Measurements from ENCODE around the gene KIAA1217. TPM values are rescaled to one million over a fixed set of nuclear protein-coding genes. Genes with fewer than 3 reads are reported as not detected.

The KIAA1217 gene
- total and polyA plus RNA-seq, 2 of the 8 experiments (the other 6 are each of a cell fraction or from before 2014, with no cell fraction given), result 4.5 to 15.6 TPM

- TF ChIP-seq NANOG (IDR thresholded peaks at IDR 0.05; ENCODE audit: insufficient read depth, low read depth, low read length, poor library complexity, severe bottlenecking), result no peak
Observed at GRCh38 chr10:24393201-24393600, 184.3 kb downstream of the KIAA1217 start (continued).

All from H1 (cell line).